H1 (cell line): ENCODE results near the gene MSANTD3.

Experiments used
- EZH2 ChIP-seq: fragments of 200-600 bp; sonication (generic); IDR thresholded peaks from 2 replicates; pipeline ENCODE4 v1.7.1; 2012; ENCODE audit warnings: low read depth, mild to moderate bottlenecking, moderate library complexity, low read length, inconsistent platforms; ENCODE audit not compliant: severe bottlenecking
- JUN ChIP-seq: IDR thresholded peaks from 2 replicates; pipeline ENCODE4 v1.6.1; 2011; ENCODE audit warnings: low read depth, mild to moderate bottlenecking, improper control_type of control experiment, low read length
- KDM4A ChIP-seq: IDR thresholded peaks from one replicate; pipeline ENCODE4 v1.7.1; 2012; ENCODE audit warnings: low read depth, mild to moderate bottlenecking, moderate library complexity, low read length, inconsistent platforms; ENCODE audit not compliant: severe bottlenecking
- RBBP5 ChIP-seq: IDR thresholded peaks from 2 replicates; pipeline ENCODE4 v1.7.1; 2012; ENCODE audit warnings: low read depth, mild to moderate bottlenecking, inconsistent platforms, low read length, moderate library complexity, borderline replicate concordance
- TAF1 ChIP-seq: IDR thresholded peaks from 2 replicates; pipeline ENCODE4 v1.6.1; 2011; ENCODE audit warnings: mild to moderate bottlenecking, low read depth, low read length
- TAF7 ChIP-seq: optimal IDR thresholded peaks from 2 replicates; pipeline ENCODE3; 2011; ENCODE audit warnings: low read depth, mild to moderate bottlenecking, inconsistent platforms, low read length, moderate library complexity, borderline replicate concordance
- TF ChIP-seq, protein P1 (sequence below), 3 experiments: IDR thresholded peaks; 1 replicate in 2 of 3; 2 replicates in 1 of 3; pipeline versions ENCODE4 v1.5.1 to v1.6.1; 2011; ENCODE audit warnings: low read length in 3 of 3, mild to moderate bottlenecking in 3 of 3, inconsistent platforms in 2 of 3, low read depth in 1 of 3, moderate library complexity in 1 of 3; ENCODE audit not compliant: insufficient read depth in 1 of 3; ENCODE audit errors: control extremely low read depth in 1 of 3
- TF ChIP-seq, protein P2 (sequence below): IDR thresholded peaks from 2 replicates; pipeline ENCODE4 v1.6.1; 2011; ENCODE audit warnings: low read length, improper control_type of control experiment

DNA sequence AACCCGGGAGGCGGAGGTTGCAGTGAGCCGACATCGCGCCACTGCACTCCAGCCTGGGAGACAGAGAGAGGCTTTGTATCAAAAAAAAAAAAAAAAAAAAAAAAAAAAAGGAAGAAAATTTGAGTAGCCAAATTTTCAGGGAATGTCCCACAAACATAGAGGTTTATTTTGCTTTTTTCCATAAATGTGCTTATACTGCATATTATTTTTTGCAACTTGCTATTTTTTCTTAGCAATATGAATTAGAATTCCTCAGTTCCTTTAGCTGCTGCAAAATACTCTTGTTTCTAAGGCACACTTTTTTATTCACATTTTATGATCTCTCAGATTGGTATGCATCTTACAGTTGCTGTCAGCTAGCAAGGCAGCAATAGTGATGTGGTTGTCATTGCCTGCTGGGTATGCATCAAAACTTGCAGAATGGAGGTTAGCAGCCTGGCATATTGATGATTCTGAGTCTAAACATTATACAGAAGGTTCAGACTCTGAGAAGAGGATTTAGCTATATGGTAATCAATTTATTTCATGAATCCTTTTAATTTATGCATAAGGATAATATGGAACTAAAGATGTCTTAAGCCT is 13.0 kb upstream of the MSANTD3 start:
- TF ChIP-seq, protein P1, sequence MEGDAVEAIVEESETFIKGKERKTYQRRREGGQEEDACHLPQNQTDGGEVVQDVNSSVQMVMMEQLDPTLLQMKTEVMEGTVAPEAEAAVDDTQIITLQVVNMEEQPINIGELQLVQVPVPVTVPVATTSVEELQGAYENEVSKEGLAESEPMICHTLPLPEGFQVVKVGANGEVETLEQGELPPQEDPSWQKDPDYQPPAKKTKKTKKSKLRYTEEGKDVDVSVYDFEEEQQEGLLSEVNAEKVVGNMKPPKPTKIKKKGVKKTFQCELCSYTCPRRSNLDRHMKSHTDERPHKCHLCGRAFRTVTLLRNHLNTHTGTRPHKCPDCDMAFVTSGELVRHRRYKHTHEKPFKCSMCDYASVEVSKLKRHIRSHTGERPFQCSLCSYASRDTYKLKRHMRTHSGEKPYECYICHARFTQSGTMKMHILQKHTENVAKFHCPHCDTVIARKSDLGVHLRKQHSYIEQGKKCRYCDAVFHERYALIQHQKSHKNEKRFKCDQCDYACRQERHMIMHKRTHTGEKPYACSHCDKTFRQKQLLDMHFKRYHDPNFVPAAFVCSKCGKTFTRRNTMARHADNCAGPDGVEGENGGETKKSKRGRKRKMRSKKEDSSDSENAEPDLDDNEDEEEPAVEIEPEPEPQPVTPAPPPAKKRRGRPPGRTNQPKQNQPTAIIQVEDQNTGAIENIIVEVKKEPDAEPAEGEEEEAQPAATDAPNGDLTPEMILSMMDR (IDR thresholded peaks at IDR 0.05; ENCODE audit: control extremely low read depth in 1 of 3, insufficient read depth in 1 of 3, low read depth in 1 of 3, low read length in 3 of 3): no peak
- no peak for TF ChIP-seq TAF7
- TF ChIP-seq KDM4A: no peak
- no peak for TF ChIP-seq TAF1
- TF ChIP-seq EZH2: no peak
- TF ChIP-seq JUN: no peak
- TF ChIP-seq, protein P2, sequence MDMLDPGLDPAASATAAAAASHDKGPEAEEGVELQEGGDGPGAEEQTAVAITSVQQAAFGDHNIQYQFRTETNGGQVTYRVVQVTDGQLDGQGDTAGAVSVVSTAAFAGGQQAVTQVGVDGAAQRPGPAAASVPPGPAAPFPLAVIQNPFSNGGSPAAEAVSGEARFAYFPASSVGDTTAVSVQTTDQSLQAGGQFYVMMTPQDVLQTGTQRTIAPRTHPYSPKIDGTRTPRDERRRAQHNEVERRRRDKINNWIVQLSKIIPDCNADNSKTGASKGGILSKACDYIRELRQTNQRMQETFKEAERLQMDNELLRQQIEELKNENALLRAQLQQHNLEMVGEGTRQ: no peak
- no peak for TF ChIP-seq RBBP5
